Measurements from ENCODE around the gene LRRC8E.

DNA sequence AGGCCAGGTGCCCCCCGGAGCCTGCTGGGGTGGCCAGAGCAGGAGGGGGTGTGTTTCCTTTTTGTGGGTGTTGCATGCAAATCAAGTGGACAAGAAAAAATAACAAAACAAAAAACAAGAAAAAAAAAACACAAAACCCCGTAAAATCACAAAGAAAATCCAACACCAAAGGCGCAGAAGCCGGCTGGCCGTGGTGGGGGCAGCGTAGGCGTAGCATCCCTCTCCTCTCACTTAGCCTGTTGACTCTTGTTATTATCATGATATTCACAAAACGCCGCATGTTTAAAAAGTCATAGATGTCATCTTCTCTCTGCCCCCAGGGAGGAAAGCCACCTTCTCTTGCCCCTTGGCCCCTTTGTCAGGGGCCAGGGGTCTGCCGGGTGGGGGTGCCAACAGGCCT lies 25.3 kb downstream of the LRRC8E start:
- TF ChIP-seq POLR2AphosphoS5 (IDR thresholded peaks at IDR 0.05) (no peak), POLR2A (IDR thresholded peaks at IDR 0.05) (no peak)
- TF ChIP-seq, protein P1, sequence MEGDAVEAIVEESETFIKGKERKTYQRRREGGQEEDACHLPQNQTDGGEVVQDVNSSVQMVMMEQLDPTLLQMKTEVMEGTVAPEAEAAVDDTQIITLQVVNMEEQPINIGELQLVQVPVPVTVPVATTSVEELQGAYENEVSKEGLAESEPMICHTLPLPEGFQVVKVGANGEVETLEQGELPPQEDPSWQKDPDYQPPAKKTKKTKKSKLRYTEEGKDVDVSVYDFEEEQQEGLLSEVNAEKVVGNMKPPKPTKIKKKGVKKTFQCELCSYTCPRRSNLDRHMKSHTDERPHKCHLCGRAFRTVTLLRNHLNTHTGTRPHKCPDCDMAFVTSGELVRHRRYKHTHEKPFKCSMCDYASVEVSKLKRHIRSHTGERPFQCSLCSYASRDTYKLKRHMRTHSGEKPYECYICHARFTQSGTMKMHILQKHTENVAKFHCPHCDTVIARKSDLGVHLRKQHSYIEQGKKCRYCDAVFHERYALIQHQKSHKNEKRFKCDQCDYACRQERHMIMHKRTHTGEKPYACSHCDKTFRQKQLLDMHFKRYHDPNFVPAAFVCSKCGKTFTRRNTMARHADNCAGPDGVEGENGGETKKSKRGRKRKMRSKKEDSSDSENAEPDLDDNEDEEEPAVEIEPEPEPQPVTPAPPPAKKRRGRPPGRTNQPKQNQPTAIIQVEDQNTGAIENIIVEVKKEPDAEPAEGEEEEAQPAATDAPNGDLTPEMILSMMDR (IDR thresholded peaks at IDR 0.05) = no peak
